GM23248 (cell line): ENCODE results near the gene ITIH4. TPM values are rescaled to one million over a fixed set of nuclear protein-coding genes. Genes with fewer than 3 reads are reported as not detected.

Experiments
- DNase-seq: peaks from one replicate; pipeline ENCODE4 v3.0.0-alpha.2; 2015
- H2AFZ ChIP-seq: fragments of 200-600 bp; sonication (generic); 2 replicates; pipeline ENCODE4 v1.6.1; 2016; ENCODE audit warnings: antibody characterized with exemption
- H3F3A ChIP-seq: fragments of 200-600 bp; sonication (generic); 2 replicates; pipeline ENCODE4 v1.6.1; 2016; ENCODE audit warnings: mild to moderate bottlenecking, antibody characterized with exemption, mixed run types; ENCODE audit not compliant: insufficient read depth
- H3K27ac ChIP-seq: fragments of 200-600 bp; sonication (generic); 2 replicates; pipeline ENCODE4 v1.5.1; 2016; ENCODE audit warnings: mild to moderate bottlenecking
- H3K27me3 ChIP-seq: fragments of 200-600 bp; sonication (generic); replicated peaks from 2 replicates; pipeline ENCODE4 v1.6.1; 2016; ENCODE audit warnings: mild to moderate bottlenecking; ENCODE audit not compliant: insufficient read depth
- H3K36me3 ChIP-seq: fragments of 200-600 bp; sonication (generic); 2 replicates; pipeline ENCODE4 v1.6.1; 2016; ENCODE audit warnings: low read depth, mild to moderate bottlenecking
- H3K4me1 ChIP-seq: fragments of 200-600 bp; sonication (generic); 2 replicates; pipeline ENCODE4 v1.6.1; 2016; ENCODE audit warnings: mild to moderate bottlenecking; ENCODE audit not compliant: insufficient read depth
- H3K4me2 ChIP-seq: fragments of 200-600 bp; sonication (generic); one replicate; pipeline ENCODE4 v1.6.1; 2016; ENCODE audit warnings: mild to moderate bottlenecking; ENCODE audit not compliant: unreplicated experiment
- H3K4me3 ChIP-seq: fragments of 200-600 bp; sonication (generic); 2 replicates; pipeline ENCODE4 v1.5.1; 2016; ENCODE audit warnings: mild to moderate bottlenecking
- H3K79me2 ChIP-seq: fragments of 200-600 bp; sonication (generic); 2 replicates; pipeline ENCODE4 v1.6.1; 2016; ENCODE audit warnings: mild to moderate bottlenecking; ENCODE audit not compliant: insufficient read depth
- H3K9ac ChIP-seq: fragments of 200-600 bp; sonication (generic); 2 replicates; pipeline ENCODE4 v1.6.1; 2016; ENCODE audit warnings: mild to moderate bottlenecking
- H3K9me2 ChIP-seq: fragments of 200-600 bp; sonication (generic); 2 replicates; pipeline ENCODE4 v1.6.1; 2016; ENCODE audit warnings: mixed run types, mild to moderate bottlenecking, moderate library complexity; ENCODE audit not compliant: insufficient read depth
- H3K9me3 ChIP-seq: fragments of 200-600 bp; sonication (generic); one replicate; pipeline ENCODE4 v1.6.1; 2017; ENCODE audit warnings: low read depth
- H4K20me1 ChIP-seq: fragments of 200-600 bp; sonication (generic); 2 replicates; pipeline ENCODE4 v1.6.0; 2016; ENCODE audit not compliant: insufficient read depth
- EZH2 ChIP-seq: fragments of 200-600 bp; sonication (generic); IDR thresholded peaks from 2 replicates; pipeline ENCODE4 v1.6.1; 2018; ENCODE audit warnings: antibody characterized with exemption, mild to moderate bottlenecking; ENCODE audit not compliant: insufficient read depth, poor library complexity, severe bottlenecking
- EZH2phosphoT487 ChIP-seq: fragments of 200-600 bp; sonication (generic); IDR thresholded peaks from 2 replicates; pipeline ENCODE4 v1.6.1; 2018; ENCODE audit warnings: antibody characterized with exemption, moderate library complexity, mild to moderate bottlenecking, low read depth; ENCODE audit not compliant: insufficient read depth
- WGBS, 2 experiments: methylation state at CpG; one replicate each; pipeline ENCODE4 v1.1.6; 2015 to 2017; ENCODE audit warnings: low lambda C conversion rate in 2 of 2, low coverage in 1 of 2; ENCODE audit errors: missing lambda C conversion rate in 2 of 2; 5-methylcytosine and 5-hydroxymethylcytosine counted together
- in situ Hi-C: fragments of 300-500 bp; cut with MboI; formaldehyde crosslinking; loops from 2 replicates; pipeline ENCODE4 v1.15.0; 2020
- polyA plus RNA-seq: library from polyadenylated mRNA; unstranded; fragments of >200 nt; fragmentation: Nextera tagmentation; extraction: Ambion mirVana; gene quantifications from 2 replicates; pipeline ENCODE4 v1.2.1, GENCODE V29; 2016
- total RNA-seq: library from RNA; depleted of rRNA; stranded (reverse); fragments of >200 nt; shearing (Covaris generic); gene quantifications from 2 replicates; pipeline ENCODE4 v1.2.3, GENCODE V29; 2014

Gene ITIH4
- total and polyA plus RNA-seq, 2 experiments from 2014 or later: 0.11 TPM; not detected in 1

DNA sequence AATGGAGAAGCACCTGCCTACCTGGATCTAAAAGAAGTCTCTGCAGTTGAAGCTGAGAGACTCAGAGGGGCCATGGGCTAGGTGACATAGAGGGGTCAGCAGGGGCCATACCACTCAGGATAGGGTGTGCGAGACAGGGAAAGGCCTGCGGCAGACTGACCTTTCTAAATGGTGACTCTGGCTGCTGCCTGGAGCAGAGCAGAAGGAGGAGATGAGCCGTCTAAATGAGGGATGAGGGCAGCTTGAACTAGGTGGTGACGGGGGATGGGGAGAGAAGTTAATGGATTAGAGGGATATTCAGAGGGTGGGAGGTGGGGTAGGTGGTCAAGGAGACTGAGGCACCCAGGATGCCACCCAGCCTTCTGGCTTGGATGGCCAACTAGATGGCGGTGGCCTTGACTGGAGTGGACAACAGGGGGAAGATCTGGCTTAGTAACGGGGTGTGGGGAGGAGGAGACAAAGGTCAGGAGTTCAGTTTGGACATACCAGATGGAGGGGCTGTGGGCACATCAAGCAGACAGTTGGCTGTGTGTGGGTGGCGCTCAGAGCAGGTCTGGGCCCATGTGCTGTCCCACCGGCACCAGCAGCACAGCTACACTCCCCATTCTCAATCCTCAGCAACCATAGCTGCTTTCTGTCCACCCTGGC, 56.3 kb downstream of the ITIH4 start:
- H3K4me3 ChIP-seq: no peak overlapping the region
- H2AFZ ChIP-seq: no peak overlapping the region
- no peaks in the 10 kb centered on the region for H3K9me2 ChIP-seq
- H3K79me2 ChIP-seq: peaks cover 14% of the 10 kb centered on the region; the same call in 1 of the 2 replicates
- no peak overlapping the region for H3K4me2 ChIP-seq
- in situ Hi-C loops: no loop called here
- H3K4me1 ChIP-seq: peaks cover 5% of the 10 kb centered on the region; the same call in 1 of the 2 replicates
- no peaks in the 10 kb centered on the region for H4K20me1 ChIP-seq
- no peak for TF ChIP-seq EZH2phosphoT487
- DNase-seq: no peak
- no peaks in the 10 kb centered on the region for H3K9me3 ChIP-seq
- no peaks in the 10 kb centered on the region for H3K27me3 ChIP-seq
- 70 to 72% methylated on average over 8 of the region's 8 CpGs for WGBS, 2 experiments
- H3F3A ChIP-seq: no peaks in the 10 kb centered on the region
- no peak overlapping the region for H3K9ac ChIP-seq
- H3K27ac ChIP-seq: no peak overlapping the region
- no peaks in the 10 kb centered on the region for H3K36me3 ChIP-seq

DNA sequence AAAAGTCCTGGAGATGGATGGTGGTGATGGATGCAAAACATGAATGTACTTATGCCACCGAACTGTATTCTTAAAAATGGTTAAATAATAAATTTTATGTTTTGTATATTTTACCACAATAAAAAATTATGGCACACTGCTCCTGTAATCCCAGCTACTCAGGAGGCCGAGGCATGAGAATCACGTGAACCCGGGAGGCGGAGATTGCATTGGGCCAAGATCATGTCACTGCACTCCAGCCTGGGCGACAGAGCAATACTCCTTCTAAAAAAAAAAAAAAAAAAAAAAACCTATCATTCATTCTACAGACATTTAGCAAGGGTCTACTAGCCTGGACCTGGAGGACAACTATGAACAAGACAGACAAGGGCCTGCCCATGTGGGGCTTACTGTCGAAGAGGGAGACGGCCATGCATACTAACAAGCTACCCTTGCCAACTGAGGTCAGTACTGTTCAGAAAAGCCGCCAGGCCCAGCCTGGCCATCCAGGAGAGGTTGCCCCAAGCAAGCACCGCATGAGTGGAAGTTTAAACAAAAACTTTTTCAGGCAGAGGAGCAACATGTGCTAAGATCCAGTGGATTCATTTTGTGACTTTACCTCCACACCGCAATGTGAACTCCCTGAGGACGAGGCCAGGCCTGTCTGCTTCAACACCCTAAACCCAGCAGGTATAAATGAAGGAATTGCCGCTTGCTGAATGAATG, 57.0 kb downstream of the ITIH4 start:
- Histone ChIP-seq H3K9me2 (no peaks in the 10 kb centered on the region), H3K4me1 (peaks cover 5% of the 10 kb centered on the region; the same call in 1 of the 2 replicates), H3K4me3 (no peak overlapping the region), H3K9ac (no peak overlapping the region), H3K36me3 (no peaks in the 10 kb centered on the region), H3F3A (no peaks in the 10 kb centered on the region), H3K9me3 (no peaks in the 10 kb centered on the region), H2AFZ (no peak overlapping the region), H3K27me3 (no peaks in the 10 kb centered on the region), H3K27ac (no peak overlapping the region), H4K20me1 (no peaks in the 10 kb centered on the region), H3K4me2 (no peak overlapping the region), H3K79me2 (peaks cover 21% of the 10 kb centered on the region; the same call in 1 of the 2 replicates)
- WGBS, 2 experiments: 79 to 86% methylated on average over 13 of the region's 13 CpGs
- no peak for TF ChIP-seq EZH2phosphoT487
- no peak for TF ChIP-seq EZH2
- in situ Hi-C loops: no loop called here
- no peak for DNase-seq

DNA sequence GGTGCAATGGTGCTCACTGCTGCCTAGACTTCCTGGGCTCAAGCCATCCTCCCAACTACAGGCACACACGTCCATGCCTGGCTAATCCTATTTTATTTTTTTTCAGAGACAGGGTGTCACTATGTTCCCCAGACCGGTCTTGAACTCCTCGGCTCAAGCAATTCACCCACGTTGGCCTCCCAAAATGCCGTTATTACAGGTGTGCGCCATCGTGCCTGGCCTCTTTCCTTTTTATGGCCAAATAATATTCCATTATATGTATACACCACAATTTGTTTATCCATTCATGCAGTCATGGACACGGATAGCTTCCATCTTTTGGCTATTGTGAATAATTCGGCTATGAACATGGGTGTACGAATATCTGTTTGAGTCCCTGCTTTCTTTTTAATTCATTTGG, 58.8 kb downstream of the ITIH4 start:
- Histone ChIP-seq H3K9me3 (no peaks in the 10 kb centered on the region), H3K79me2 (peaks cover 24% of the 10 kb centered on the region; the same call in 1 of the 2 replicates), H3K4me2 (peak overlapping the region; percentile 85), H3K4me1 (peaks cover 5% of the 10 kb centered on the region; the same call in 1 of the 2 replicates), H3F3A (no peaks in the 10 kb centered on the region), H3K27ac (no peak overlapping the region), H3K9ac (peak overlapping the region; percentile 77; the same call in 1 of the 2 replicates), H3K27me3 (no peaks in the 10 kb centered on the region), H3K9me2 (no peaks in the 10 kb centered on the region), H3K4me3 (peak overlapping the region; percentile 82; the same call in 1 of the 2 replicates), H4K20me1 (no peaks in the 10 kb centered on the region), H3K36me3 (no peaks in the 10 kb centered on the region), H2AFZ (peak overlapping the region; percentile 98)
- DNase-seq: no peak
- 81 to 89% methylated on average over 10 of the region's 10 CpGs for WGBS, 2 experiments
- TF ChIP-seq EZH2phosphoT487 (no peak), EZH2 (no peak)
- in situ Hi-C loops: no loop called here

DNA sequence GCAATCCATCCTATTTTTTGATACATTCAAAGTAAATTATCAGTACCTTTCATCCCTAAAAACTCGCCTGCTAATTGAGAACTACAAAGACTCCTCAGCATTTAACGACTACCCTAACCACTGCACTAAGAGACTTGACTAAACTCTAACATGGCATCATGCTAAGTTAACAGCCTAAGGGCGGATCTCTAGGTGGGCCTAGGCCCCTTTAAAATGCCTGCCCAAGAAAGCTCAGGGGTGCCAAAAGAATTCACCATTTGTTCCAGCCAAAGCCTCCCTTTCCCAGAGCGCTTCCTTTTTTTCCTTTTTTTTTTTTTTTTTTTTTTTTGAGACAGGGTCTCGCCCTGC, 59.2 kb downstream of the ITIH4 start:
- TF ChIP-seq EZH2 (no peak), EZH2phosphoT487 (no peak)
- Histone ChIP-seq H3K27ac (peak overlapping the region; percentile 29), H4K20me1 (no peaks in the 10 kb centered on the region), H3K36me3 (0 out of 2 replicates have a peak, but pooled peaks cover under 1% of the 10 kb centered on the region), H3K9me3 (no peaks in the 10 kb centered on the region), H3K79me2 (peaks cover 24% of the 10 kb centered on the region; the same call in 1 of the 2 replicates), H3F3A (no peaks in the 10 kb centered on the region), H3K27me3 (no peaks in the 10 kb centered on the region), H3K4me3 (peak overlapping the region; percentile 82), H3K9me2 (no peaks in the 10 kb centered on the region), H3K4me1 (peaks cover 5% of the 10 kb centered on the region; the same call in 1 of the 2 replicates), H3K9ac (peak overlapping the region; percentile 77), H3K4me2 (peak overlapping the region; percentile 85), H2AFZ (peak overlapping the region; percentile 98)
- DNase-seq: no peak
- in situ Hi-C loops: no loop called here
- 38 to 40% methylated on average over 5 of the region's 5 CpGs for WGBS, 2 experiments
